HG03060 (cell line): ENCODE results near the gene CSF1.

Experiments used
- ATAC-seq: cut with Tn5 transposase; IDR thresholded peaks from one replicate; pipeline ENCODE4 v1.9.1; 2021; ENCODE audit warnings: low read depth, moderate number of reproducible peaks; ENCODE audit not compliant: unreplicated experiment

The CSF1 gene

DNA sequence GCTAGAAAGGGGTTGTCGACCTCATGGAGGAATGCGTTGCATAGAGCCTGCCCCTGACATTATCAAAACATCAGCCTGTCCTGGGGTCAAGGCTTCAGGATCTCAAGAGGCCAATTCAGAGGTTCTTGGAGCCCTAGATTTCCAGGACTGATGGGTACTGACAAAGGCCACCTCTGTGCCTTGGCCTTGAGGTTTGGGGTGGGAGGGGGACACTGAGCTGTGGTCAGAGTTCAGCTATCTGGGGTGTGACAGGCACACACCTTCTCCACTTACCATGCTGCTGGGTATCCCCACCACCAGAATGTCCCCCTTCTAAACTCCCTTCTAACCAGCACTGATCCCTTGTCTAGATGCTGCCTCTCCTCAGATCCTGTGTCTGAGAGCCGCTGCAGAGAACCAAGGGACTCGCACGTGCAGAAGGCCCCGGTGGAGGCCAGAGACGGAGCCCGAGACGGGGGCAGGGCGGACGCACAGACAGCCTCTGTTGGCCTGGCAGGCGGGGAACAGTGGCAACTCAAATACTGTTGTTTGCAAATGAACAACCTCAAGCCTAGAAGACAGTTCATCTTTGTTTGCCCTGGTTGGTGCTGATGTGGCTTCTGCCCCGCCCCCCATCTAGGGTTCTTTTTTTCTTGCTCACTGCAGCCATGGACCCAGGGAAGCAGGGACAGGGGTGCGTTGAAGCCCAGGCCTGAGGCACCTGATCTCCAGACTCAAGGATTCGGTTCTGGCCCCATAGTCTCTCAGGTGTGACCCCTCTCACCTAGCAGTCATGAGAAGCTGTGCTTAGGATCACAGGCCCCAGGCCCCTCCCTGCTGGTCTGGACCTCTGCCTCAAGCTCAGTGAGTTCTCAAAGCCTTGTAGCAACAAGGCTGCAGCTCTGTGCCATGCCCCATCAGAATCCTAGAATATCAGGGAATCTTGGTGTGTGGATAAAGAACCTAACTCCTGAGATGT lies 28.1 kb upstream of the CSF1 start:
- ATAC-seq, result no peak

DNA sequence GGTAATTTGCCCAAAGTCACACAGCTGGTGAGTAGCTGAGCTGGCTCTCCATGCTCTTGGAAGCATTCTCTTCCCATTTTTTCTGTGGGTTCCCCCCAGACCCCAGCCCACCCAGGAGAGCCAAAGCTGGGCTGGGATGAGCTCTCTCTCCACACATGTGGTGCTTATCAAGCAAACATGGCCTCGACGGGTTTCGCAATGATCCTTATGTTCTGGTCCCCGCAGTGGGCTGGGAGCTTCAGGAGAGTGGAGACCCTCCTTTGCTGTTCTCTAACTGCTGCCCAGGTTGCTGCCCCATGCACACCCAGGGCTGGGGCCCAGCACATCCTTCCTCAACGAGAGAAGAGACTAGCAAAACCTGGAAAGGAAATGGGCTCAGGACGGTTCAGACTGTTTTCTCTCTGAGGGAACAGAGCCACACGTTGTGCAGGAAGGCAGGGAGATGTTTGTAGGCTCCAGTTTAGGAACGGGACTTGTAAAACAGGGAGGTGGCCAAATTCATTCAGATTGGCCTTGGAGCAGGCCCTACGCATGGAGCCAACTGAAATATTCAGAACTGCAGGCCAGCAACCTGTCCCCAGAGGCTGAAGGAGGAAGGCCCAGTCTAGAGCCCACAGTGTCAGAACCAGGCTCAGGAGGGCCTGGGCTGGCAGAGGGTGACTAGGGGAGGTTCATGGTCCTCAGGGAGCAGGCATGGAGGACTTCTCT lies 27.2 kb upstream of the CSF1 start:
- ATAC-seq, result no peak

DNA sequence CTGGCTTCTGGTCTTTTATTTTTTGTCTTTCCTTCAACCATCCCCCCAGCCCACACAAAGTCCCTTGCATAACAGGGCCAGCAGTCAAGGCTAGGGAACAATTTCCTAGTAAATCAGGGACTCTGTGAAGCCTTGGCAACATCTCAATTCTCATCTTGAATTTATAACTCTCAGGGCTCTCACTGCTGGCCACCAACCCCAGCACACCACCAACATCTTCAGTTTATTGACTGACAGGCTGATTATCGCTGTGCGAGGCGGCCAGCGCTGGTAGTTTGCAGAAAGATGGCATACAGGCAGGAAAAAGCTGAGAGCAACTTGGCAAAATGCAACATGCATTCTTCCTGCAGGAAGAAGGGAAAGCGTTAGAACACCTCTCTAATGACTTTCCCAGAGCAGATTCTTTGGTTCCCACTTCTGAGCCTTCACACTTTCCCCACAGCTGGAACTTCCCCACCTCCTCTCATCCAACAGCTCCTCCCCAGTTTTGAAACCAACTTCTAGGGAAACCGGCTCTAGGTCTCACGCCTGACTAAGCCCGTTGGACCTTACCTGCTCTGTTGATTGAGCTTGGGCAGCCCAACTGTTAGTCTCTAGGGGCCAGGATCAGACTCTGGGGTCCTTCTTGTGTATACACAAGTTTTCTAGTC lies 26.3 kb upstream of the CSF1 start:
- ATAC-seq, result no peak

DNA sequence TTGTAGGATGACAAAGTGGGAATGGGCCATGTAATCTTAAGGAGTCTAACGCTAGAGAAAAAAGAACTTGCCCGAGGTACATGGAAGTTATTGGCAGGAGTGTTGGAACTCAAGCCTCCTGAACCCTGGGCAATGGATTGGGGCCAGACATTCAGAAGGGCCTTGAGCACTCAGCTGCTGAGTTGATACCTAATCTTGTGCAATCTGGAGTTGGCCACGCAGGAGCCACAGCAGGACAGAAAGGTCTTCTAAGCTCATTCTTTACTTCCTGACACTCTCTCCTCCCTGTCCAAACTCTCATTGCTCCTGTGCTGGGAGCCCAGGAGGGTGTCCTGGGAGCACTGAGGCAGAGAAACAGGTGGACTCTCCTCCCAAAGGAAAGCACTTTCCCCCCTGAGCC lies 25.1 kb upstream of the CSF1 start:
- ATAC-seq, result no peak

DNA sequence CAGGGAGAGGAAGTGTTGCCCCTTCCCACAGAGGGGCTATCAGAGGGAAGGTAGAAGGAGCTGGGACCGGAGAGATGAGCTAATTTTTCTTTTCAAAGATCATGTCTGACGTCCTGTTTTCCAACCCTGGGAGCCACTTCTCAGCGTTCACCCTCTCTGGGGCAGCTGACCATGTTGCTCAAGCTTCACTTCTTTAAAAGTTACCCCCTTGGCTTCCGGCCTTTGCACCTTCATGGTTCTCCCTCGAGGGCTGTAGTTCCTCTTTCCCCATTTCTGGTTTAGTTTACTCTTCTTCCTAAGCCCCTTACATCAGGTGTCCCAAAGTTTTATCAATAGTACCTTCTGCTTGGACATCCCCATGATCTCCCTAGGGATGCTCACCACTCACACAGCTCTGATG lies 23.8 kb upstream of the CSF1 start:
- ATAC-seq, result no peak

DNA sequence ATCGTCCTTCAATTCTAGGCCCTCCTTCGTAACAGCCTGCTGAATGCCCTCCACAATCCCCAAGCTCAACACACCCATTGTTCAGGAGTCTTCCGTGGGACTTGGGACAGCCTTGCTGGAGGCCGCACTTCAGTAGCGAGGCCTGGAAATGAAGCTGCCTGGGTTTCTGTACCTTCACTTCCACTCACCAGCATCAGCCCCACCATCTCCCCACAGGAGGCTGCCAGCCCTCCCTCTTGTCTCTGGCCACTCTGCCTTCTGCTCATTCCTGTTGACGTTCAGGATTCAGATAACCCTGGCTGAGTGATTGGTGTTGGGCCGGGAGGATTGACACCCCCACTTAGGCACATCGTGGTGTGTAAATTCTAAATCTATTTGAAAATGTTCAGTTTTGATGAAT lies 23.4 kb upstream of the CSF1 start:
- no peak for ATAC-seq

DNA sequence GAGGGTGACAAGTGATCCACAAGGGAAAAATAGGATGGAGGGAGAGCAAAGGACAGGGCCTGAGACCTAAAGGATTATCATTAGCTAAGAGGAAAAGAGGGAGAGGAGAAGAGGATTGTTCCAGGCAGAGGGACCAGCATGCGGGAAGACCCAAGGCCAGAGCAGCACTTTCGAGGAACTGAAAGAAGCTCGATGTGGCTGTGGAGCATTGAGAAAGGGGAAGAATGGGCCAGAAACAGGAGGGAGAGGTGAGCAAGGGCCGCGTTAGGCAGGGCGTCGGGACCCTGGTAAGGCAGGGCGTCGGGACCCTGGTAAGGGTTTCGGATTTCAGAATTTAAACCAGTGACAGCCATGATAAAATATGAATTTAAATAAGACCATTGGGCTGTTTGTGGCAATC lies 22.8 kb upstream of the CSF1 start:
- no peak for ATAC-seq

DNA sequence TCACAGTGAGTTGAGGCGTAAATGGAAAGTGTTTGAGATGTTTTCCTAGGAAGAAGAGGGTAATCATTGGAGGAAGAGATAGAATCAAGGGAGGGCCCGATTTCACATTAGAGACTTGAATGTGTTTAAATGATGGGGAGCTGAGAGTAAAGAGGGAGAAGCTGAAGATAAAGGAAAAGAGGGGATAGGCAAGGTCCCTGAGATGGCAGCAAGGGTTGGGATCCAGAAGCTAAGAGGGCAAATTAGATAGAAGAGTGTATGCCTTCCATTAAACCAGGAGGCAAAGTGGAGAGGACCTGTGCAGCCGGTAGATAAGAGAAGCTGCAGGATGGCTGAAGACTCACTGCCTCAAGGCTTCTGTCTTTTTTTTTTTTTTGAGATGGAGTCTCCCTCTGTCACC lies 21.6 kb upstream of the CSF1 start:
- no peak for ATAC-seq

DNA sequence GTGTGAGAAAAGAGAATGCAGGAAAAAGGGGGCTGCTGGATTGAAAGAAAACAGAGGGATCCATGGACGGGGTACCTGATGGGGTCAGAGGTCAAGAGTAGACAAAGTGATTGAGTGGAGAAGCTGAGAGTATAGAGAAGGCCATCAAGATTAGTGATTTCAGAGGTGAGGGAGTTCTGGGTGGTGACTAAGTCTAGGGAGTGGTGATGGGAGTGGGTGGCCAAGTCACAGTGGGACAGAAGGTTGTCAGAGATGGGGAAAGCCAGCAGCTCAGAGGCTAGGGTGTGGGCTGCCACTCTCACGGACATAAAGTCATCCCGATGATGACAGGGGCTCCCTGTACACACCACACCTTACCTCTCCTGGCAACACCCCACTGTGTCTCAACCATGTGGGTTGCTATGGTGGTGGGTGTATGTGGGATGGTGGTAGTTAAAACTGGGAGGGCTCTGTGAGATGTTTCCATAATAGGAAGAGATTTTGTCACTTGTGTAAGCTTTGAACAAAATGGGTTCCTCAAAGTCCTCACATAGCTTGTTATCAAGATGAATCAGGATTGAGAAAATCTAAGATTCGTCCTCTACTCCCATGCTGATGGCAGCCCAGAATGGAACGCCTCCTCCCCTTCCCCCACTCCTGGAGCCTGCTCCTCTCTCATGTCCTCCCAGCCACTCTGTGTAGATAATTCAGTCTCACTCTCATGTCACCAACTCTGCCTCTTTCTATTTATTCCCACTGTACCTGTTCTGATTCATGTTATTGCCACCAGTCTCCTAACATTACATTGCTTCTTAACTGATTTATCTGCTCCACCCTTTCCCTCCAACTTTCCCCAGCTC lies 20.3 kb upstream of the CSF1 start:
- no peak for ATAC-seq

DNA sequence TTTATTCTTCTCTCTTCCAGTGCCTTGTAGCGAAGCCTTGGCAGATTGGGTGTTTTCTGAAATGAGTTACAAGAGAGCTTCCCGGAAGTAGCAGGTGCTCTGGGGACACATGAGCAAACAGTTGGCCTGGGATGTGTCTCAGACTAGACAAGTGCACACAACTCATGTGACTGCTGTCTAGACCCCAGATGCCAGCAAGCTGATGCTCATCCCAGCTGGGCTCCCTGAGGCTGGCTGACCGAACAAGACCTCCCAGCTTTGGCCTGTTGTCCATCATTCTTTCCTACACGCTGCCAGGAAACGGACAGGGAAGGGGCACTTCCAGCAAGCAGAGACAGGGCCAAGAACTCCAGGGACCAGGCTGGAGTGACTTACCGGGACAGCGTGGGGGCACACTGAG lies 18.7 kb upstream of the CSF1 start:
- no peak for ATAC-seq

DNA sequence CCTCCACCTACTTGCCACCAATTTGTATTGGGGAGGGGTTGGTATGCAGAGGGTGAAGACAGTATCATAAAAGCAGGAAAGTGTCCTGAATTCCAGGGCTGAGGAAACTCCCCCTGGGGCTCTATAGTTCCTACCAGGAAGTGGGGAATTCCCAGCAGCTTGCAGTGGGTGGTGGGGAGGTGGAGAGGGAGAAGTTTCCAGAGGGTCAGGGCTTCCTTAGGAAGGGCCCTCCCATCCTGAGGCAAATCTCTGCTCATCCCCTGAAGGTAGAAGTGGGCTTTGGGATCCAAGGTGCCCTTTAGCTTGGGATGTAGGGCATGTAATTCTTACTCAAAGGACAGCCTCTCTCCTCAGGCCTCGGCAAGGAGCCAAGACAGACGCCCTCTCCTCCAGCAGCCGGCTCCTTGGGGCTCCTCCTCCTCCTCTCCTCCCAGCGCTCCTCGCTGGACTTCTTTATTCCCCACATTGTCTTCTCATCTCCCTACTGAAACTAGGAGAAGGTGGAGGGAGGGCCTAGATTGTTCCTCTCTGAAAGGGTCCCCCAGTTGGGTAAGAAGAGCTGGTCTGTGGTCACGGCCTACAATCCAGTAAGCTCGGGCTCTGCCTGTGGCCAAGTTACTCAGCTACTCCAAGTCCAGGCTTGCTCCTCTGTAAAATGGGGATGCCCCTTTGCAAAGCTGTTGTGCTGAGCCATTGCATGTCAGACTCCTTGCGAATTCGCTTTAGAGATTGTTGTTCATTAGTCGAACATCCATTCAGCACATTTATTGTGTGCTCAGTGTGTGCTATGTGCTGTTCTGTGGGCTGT lies 17.9 kb upstream of the CSF1 start:
- ATAC-seq, result no peak

DNA sequence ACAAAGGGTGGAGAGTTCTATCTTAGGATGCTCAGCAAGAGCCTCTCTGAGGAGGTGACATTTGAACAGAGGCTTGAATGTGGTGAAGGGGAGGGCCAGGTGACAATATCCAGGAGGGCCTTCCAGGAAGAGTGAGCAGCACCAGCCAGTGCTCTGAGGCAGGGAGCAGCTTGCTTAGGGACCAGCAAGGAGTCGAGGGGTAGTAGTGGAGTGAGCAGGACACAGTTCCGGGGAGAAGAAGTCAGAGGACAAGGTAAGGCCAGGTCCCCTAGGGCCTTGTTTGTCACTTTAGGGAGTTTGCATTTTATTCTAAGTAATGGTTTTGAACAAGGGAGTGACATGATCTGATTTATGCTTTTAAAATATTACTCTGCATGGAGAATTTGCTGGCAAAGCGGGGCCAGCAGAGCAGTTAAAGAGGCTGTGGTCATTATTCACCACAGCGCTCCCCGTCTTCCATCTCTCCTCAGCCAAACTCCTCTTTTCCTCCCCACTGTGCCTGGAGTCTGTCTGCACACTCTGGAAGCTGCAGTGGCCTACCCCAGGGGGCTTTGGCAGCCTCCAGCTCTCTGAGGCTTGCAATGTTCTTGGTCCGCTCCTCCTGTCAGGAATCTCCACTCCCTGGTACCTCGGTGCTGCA lies 17.0 kb upstream of the CSF1 start:
- ATAC-seq, result no peak

DNA sequence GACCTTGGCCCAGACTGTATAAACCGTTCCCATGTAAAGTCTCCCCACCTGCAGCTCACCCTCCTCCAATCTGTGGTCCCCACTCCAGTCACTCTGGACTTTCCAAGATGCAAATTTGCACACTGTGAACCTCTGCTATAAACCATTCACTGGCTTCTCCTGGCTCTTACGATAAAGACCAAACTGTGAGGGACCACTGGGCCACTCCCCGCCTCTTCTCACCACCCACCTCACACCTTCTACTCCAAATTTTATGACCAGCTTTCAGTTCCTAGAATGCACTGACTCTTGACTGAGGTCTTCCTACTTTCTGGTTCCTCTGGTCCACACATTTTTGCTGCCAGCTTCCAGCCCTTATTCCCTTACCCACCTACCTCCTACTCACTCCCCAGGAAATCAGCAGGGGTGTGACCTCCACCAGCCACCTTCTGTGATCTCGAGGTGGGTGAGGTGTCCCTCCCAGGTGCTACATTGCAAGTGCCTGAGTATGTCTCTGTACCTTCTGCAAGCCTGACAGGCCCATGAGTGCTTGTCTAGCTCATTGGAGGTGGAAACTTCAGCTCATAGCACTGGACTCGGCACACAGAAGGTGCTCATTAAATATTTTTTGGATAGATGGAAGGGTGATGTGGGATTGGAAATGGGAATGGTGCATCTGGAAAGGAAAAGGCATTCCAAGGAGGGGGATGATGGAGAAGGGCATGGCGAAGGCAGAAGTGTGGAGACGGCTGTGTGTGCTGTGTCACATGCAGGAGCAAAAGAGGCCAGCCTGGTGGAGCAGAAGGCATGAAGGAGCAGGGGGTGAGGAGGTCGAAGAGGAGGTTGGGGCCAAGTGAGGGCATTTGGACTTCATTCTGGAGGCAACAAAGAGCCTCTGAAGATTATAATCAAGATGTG lies 15.6 kb upstream of the CSF1 start:
- no peak for ATAC-seq

DNA sequence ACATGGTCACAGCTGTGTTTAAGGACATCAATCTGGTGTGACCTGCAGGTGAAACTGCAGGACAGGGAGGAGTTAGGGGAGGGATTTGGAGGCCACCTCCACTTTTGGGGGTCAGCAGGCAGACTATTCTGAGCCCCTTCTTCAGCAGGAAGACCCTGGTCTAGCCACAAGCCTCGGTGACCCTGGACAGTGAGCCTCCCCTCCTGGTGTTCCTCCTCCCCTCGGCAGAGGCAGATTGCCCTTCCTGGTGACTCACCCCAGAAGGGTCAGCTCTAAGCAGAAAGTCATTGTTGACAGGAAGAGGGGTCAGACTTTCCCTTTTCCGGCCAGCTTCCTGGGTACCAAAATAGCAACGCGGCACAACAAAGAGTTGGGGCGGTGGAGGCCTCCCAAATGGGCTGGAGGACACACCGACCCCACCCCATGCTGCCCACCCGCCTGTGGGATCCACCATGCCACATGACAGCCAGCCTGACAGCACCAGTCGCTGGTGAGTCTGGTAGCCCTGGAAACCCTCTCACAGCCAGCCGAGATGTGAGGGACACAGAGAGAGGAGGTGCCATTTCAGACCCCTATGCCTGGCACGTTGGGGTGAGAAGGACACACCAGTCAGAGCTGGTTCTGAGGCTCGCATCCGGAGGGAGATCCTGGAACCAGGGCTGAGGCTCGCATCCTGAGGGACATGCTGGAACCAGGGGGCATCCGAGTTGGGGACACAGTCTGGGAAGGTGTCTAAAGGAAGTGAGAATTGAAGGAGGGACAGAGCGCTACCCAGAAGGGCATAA lies 14.7 kb upstream of the CSF1 start:
- no peak for ATAC-seq

DNA sequence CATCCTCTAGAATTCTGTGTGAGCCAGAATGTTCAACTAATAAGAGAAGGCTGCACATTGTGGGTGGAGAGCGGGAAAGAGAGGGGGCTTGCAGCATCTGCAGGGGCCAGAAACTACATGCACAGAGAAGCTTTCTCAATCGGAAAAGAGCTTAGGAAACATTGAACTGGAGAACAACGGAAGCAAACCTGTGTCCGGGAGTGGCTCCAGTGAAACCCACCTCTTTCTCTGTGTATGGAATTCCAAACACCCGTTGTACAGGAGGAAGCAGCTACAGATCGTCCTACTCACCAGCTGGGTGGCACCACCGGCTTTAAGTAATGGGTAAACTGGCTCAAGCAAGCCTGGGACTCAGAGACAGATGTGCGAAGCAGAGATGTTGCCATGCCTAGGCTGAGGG lies 14.0 kb upstream of the CSF1 start:
- ATAC-seq, result no peak

DNA sequence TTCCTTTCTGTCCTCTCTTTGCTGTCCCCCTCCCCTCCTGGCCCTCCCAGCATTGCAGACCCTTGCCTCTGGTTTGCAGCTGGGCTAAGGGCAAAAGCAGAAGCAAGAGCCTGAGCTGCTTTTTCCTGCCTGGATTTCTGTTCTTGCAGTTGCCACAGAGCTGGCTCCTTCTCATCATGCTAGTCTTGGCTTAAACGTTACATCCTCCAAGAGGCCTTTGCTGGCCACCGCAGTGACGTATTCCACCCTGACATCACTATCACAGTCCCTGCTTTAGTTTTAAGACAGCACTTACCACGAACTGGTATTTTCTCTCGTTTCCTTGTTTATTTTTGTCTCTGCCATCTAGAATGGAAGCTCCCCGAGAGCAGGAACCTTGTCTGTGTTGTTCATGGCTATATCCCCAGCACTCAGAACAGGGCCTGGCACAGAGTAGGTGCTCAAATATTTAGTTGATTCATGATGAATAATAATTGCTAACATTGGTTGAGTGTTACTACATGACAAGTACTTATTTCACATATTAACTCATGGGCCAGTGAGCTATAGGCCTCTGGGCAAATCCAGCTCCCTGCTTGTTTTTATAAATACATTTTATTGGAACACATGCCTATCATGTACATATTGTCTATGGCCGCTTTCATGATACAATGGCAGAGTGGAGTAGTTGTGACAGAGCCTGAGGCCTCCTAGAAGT lies 13.2 kb upstream of the CSF1 start:
- ATAC-seq, result no peak

DNA sequence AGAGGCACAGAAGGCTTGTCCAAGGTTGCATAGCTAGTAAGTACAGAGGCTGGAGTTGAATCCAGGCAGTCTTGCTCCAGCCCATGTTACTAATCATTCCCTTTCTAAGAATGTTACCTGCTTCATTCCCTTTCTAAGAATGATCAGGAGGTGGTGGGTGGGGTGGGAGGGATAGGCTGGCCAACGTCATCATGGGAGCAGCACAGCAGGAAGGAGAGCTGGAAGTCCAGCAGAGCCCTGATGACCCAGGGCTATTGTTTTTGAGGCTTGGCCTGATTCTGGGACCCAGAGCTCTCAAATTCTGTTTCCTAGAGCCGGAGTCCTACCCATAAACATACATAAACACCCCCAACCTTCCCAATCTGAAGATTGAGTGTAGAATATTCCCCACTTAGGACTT lies 11.8 kb upstream of the CSF1 start:
- no peak for ATAC-seq
